Chondrocyte (in vitro differentiated cells): ENCODE measurements around the gene TBC1D8. TPM values are rescaled to one million over a fixed set of nuclear protein-coding genes. Genes with fewer than 3 reads are reported as not detected.

Experiments
- DNase-seq: peaks from one replicate; pipeline ENCODE4 v3.0.0; 2021; ENCODE audit warnings: mixed read lengths, low spot score
- H3K27ac Mint-ChIP-seq: one replicate; pipeline ENCODE4 v1.8.0; 2021; ENCODE audit warnings: mild to moderate bottlenecking, moderate library complexity, mixed read lengths; ENCODE audit not compliant: unreplicated experiment
- H3K27me3 Mint-ChIP-seq: 2 replicates; pipeline ENCODE4 v1.8.0; 2021; ENCODE audit warnings: low read depth, mixed read lengths
- H3K36me3 Mint-ChIP-seq: 2 replicates; pipeline ENCODE4 v1.8.0; 2021; ENCODE audit warnings: low read depth, mixed read lengths
- H3K4me1 Mint-ChIP-seq: 2 replicates; pipeline ENCODE4 v1.8.0; 2021; ENCODE audit warnings: low read depth, mild to moderate bottlenecking, mixed read lengths
- H3K4me3 Mint-ChIP-seq: one replicate; pipeline ENCODE4 v1.8.0; 2021; ENCODE audit warnings: mild to moderate bottlenecking, moderate library complexity, mixed read lengths; ENCODE audit not compliant: unreplicated experiment
- H3K9me3 Mint-ChIP-seq: 2 replicates; pipeline ENCODE4 v1.8.0; 2021; ENCODE audit warnings: low read depth, mixed read lengths
- CTCF ChIP-seq: fragments of 200-600 bp; sonication (generic); IDR thresholded peaks from 2 replicates; pipeline ENCODE4 v1.5.0; 2021; ENCODE audit warnings: antibody characterized with exemption, mild to moderate bottlenecking, moderate library complexity
- total RNA-seq: library from RNA; stranded (reverse); gene quantifications from 3 replicates; pipeline ENCODE4 v1.2.1, GENCODE V29; 2021

TBC1D8 gene
- total RNA-seq, 1 donor from 2014 or later, result 8.2 TPM

- no peak for TF ChIP-seq CTCF
- Mint-ChIP-seq H3K27me3 (no peaks in the 10 kb centered on the region), H3K27ac (no peak overlapping the region), H3K36me3 (peaks cover 1% of the 10 kb centered on the region), H3K4me3 (no peak overlapping the region), H3K4me1 (no peaks in the 10 kb centered on the region), H3K9me3 (no peaks in the 10 kb centered on the region)
- DNase-seq, result no peak
Observed at GRCh38 chr2:101081375-101081907, 69.7 kb downstream of the TBC1D8 start.

- no peak for DNase-seq
- no peaks in the 10 kb centered on the region for H3K27me3 Mint-ChIP-seq
- no peak for TF ChIP-seq CTCF
- H3K36me3 Mint-ChIP-seq, result peaks cover 4% of the 10 kb centered on the region
- no peak overlapping the region for H3K27ac Mint-ChIP-seq
- no peaks in the 10 kb centered on the region for H3K4me1 Mint-ChIP-seq
- H3K4me3 Mint-ChIP-seq, result no peak overlapping the region
- peaks cover 4% of the 10 kb centered on the region for H3K9me3 Mint-ChIP-seq
Observed at GRCh38 chr2:101080211-101081068, 70.7 kb downstream of the TBC1D8 start.

- Mint-ChIP-seq H3K36me3 (peaks cover 10% of the 10 kb centered on the region), H3K27me3 (no peaks in the 10 kb centered on the region), H3K27ac (no peak overlapping the region), H3K9me3 (peaks cover 19% of the 10 kb centered on the region), H3K4me3 (no peak overlapping the region), H3K4me1 (no peaks in the 10 kb centered on the region)
- TF ChIP-seq CTCF, result no peak
- DNase-seq, result no peak
Observed at GRCh38 chr2:101076581-101076980, 74.6 kb downstream of the TBC1D8 start.

GRCh38 chr2:101064868-101065549 lies 86.2 kb downstream of the TBC1D8 start:
- H3K4me3 Mint-ChIP-seq, result no peak overlapping the region
- peak overlapping the region; percentile 71 for H3K27ac Mint-ChIP-seq
- no peak for DNase-seq
- no peak for TF ChIP-seq CTCF
- H3K4me1 Mint-ChIP-seq, result peaks cover 50% of the 10 kb centered on the region
- no peaks in the 10 kb centered on the region for H3K27me3 Mint-ChIP-seq
- H3K36me3 Mint-ChIP-seq, result no peaks in the 10 kb centered on the region
- H3K9me3 Mint-ChIP-seq, result no peaks in the 10 kb centered on the region

GRCh38 chr2:101064505-101064867 lies 86.7 kb downstream of the TBC1D8 start:
- Mint-ChIP-seq H3K27ac (peak overlapping the region; percentile 71), H3K27me3 (no peaks in the 10 kb centered on the region), H3K4me3 (no peak overlapping the region), H3K36me3 (no peaks in the 10 kb centered on the region), H3K4me1 (peaks cover 50% of the 10 kb centered on the region), H3K9me3 (no peaks in the 10 kb centered on the region)
- no peak for TF ChIP-seq CTCF
- no peak for DNase-seq
